ENCODE results near the gene AHCY.
A peak's percentile ranks its signal among the peaks of the same experiment; 100 is the strongest.
"Not testable (repeated sequence)": the region's sequence is repeated elsewhere in the genome, so short reads cannot be mapped to it uniquely, and the experiment has no call there.

Gene AHCY

DNA sequence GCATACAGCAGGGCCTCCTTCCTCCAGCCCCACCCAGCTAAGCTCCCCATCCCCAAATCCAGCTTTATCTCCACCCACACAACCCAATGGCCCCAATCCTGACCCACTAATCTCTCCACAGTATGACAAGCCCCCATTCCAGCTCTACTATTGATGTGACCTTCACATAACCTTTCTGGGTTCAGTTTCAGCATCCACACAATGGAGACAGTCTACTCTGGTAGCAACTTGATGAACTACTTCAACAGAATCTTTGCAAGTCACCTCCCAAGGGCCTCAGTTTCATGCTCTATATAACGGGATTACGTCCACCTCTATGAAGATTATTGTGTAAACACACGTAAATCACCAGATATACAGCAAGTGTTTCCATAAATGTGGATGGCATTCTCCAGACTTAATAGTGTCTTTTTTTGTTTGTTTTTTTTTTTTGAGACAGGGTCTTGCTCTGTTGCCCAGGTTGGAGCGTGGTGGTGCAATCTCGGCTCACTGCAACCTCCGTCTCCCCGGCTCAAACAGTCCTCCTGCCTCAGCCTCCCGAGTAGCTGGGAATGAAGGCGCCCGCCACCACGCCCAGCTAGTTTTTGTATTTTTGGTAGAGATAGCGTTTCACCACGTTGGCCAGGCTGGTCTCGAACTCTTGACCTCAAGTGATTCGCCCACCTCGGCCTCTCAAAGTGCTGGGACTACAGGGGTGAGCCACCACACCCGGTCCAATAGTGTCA lies 1.4 kb downstream of the AHCY start:
- in situ Hi-C loops (cut with MboI; ENCODE audit: low pct_unique_long_range_greater_than_20kb, low sequenced_read_pairs): loop anchor here (25.0 kb wide), 2 partner anchors 211 to 411 kb away; partner anchors contain the start of genes DYNLRB1 and TP53INP2
- no peak for DNase-seq

GRCh38 chr20:34300809-34301586 lies 2.2 kb downstream of the AHCY start:
- DNase-seq: peak; percentile 31

GRCh38 chr20:34300256-34300806 lies 2.8 kb downstream of the AHCY start:
- DNase-seq: no peak
- in situ Hi-C loops (cut with MboI; ENCODE audit: low pct_unique_long_range_greater_than_20kb, low sequenced_read_pairs): loop anchor here (25.0 kb wide), 2 partner anchors 212 to 412 kb away; partner anchors contain the start of genes DYNLRB1 and TP53INP2

More at GRCh38 chr20:34300809-34301586, 2.2 kb downstream of the AHCY start:
- in situ Hi-C loops (cut with MboI; ENCODE audit: low pct_unique_long_range_greater_than_20kb, low sequenced_read_pairs): loop anchor here (25.0 kb wide), 2 partner anchors 211 to 411 kb away; partner anchors contain the start of genes DYNLRB1 and TP53INP2

GRCh38 chr20:34299556-34300255 lies 3.4 kb downstream of the AHCY start:
- in situ Hi-C loops (cut with MboI; ENCODE audit: low pct_unique_long_range_greater_than_20kb, low sequenced_read_pairs): loop anchor here (25.0 kb wide), 2 partner anchors 213 to 413 kb away; partner anchors contain the start of genes DYNLRB1 and TP53INP2
- no peak for DNase-seq

GRCh38 chr20:34298294-34298784 lies 4.8 kb downstream of the AHCY start:
- in situ Hi-C loops (cut with MboI; ENCODE audit: low pct_unique_long_range_greater_than_20kb, low sequenced_read_pairs); DNase-seq: not testable (repeated sequence)

DNA sequence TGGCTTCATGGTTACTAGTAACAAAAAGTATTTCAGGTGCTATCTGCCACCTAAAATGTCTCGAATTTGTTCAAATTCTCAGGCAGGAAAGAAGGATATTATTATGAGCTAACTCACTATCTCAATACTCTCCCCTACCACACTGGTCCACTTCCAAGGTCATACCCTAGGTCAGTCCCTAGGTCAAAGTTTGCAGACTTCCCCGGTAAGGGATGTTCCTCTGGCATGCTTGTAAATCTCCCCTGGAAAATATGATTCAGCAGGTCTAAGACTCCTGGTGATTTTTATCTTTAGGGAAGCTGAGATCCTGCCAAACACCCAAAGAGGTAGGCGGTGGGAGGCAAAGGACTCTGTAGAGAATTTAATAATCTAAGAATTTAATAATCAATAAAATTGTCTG lies 6.7 kb downstream of the AHCY start:
- no peak for DNase-seq
- in situ Hi-C loops (cut with MboI; ENCODE audit: low pct_unique_long_range_greater_than_20kb, low sequenced_read_pairs): no loop called here

DNA sequence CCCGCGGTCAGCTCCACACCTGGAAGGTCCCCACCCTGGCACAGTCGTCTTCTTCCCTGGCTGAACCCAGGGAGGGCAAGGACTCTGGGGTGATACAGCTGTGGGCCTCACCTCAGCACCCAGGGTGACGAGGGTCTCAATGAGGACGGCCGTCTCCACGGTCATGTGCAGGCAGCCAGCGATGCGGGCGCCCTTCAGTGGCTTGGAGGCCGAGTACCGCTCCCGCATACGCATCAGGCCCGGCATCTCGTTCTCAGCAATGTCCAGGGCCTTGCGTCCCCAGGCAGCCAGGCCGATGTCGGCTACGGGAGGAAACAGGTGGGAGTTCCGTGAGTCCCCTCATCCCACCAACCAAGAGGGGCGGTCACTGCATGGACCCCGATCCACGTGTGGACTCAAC lies 7.9 kb downstream of the AHCY start:
- DNase-seq: no peak
- in situ Hi-C loops (cut with MboI; ENCODE audit: low pct_unique_long_range_greater_than_20kb, low sequenced_read_pairs): no loop called here

DNA sequence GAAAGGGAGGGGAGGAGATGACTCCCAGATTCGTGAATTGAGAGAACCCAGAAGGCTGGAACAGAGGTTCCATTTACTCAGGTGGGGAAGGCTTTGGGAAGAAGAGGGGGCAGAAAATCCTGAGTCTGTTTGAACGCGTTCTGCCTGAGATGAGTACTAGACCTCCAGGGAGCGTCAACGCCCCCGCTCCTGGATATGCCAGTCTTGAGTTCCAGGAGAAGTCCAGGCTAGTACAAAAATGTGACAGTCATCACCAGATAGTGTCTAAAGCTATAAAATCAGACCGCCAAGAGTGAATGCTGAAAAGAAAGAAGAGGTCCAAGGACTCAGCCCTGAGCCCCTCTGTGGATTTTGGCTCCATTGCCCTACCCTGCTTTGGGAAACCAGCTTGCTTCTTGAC lies 8.6 kb downstream of the AHCY start:
- in situ Hi-C loops (cut with MboI; ENCODE audit: low pct_unique_long_range_greater_than_20kb, low sequenced_read_pairs): no loop called here

GRCh38 chr20:34293589-34293988 lies 9.6 kb downstream of the AHCY start:
- DNase-seq: no peak
- in situ Hi-C loops (cut with MboI; ENCODE audit: low pct_unique_long_range_greater_than_20kb, low sequenced_read_pairs): no loop called here

More for the DNA sequence above, 8.6 kb downstream of the AHCY start:
- no peak for DNase-seq

- in situ Hi-C loops (cut with MboI; ENCODE audit: low pct_unique_long_range_greater_than_20kb, low sequenced_read_pairs): no loop called here
- no peak for DNase-seq
Observed at GRCh38 chr20:34293119-34293518, 10.0 kb downstream of the AHCY start.

GRCh38 chr20:34292496-34292895 lies 10.7 kb downstream of the AHCY start:
- in situ Hi-C loops (cut with MboI; ENCODE audit: low pct_unique_long_range_greater_than_20kb, low sequenced_read_pairs): no loop called here
- no peak for DNase-seq

- in situ Hi-C loops (cut with MboI; ENCODE audit: low pct_unique_long_range_greater_than_20kb, low sequenced_read_pairs): no loop called here
- DNase-seq: no peak
Observed at GRCh38 chr20:34290471-34290870, 12.7 kb downstream of the AHCY start.

DNA sequence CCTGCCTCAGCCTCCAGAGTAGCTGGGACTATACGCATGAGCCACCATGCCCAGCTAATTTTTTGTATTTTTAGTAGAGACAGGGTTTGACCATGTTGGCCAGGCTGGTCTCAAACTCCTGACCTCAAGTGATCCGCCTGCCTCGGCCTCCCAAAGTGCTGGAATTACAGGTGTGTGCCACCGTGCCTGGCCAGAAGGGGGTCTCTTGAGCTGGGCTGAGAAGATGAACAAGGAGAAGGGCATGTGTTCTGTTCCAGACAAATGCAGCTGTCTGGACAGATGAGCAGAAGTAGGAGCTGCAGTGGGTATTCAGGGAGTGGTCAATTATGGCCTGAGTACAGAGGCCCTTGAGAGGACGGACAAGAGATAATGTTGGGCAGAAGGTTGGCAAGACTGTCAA lies 15.7 kb downstream of the AHCY start:
- DNase-seq; in situ Hi-C loops (cut with MboI; ENCODE audit: low pct_unique_long_range_greater_than_20kb, low sequenced_read_pairs): not testable (repeated sequence)

DNA sequence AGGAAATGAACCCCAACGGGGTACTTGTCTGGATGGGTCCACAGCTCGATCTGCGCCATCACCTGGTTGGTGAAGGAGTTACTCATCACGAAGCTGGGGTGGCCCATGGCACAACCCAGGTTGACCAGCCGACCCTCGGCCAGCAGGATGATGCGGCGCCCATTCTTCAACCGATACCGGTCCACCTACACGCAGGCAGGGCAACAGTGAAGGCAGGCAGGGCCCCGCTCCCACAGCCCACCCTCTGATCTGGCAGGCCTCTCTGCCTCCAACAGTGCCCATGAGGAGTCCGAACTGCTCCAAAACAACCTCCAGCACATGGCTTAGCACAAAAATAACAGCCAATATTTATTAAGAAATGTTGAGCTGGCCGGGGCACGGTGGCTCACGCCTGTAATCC lies 17.7 kb downstream of the AHCY start:
- in situ Hi-C loops (cut with MboI; ENCODE audit: low pct_unique_long_range_greater_than_20kb, low sequenced_read_pairs): no loop called here
- no peak for DNase-seq

GRCh38 chr20:34283844-34284243 lies 19.3 kb downstream of the AHCY start:
- in situ Hi-C loops (cut with MboI; ENCODE audit: low pct_unique_long_range_greater_than_20kb, low sequenced_read_pairs): no loop called here
- no peak for DNase-seq

- in situ Hi-C loops (cut with MboI; ENCODE audit: low pct_unique_long_range_greater_than_20kb, low sequenced_read_pairs): no loop called here
- peak; percentile 37 for DNase-seq
Observed at GRCh38 chr20:34282041-34282440, 21.1 kb downstream of the AHCY start.

DNA sequence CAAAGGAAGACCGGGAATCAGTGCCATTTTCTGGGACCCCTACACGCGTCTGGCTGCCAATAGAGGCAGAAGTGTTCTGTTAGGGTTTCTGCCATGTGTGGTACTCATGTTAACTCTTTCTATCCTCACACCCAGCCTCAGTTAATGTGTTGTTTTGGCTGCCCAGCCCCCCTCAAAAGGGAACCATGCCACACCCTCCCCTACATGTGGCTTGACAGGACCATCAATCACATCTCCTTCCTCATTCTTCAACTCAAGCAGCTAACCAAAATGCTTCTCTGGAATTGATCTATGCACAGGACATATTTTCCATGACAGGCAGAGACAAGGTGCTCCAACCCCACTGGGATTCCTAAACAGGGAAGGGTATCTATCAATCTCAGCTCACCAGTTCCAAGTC lies 22.0 kb downstream of the AHCY start:
- no peak for DNase-seq
- in situ Hi-C loops (cut with MboI; ENCODE audit: low pct_unique_long_range_greater_than_20kb, low sequenced_read_pairs): no loop called here

GRCh38 chr20:34274694-34275093 lies 28.5 kb downstream of the AHCY start:
- no peak for DNase-seq
- in situ Hi-C loops (cut with MboI; ENCODE audit: low pct_unique_long_range_greater_than_20kb, low sequenced_read_pairs): no loop called here

DNA sequence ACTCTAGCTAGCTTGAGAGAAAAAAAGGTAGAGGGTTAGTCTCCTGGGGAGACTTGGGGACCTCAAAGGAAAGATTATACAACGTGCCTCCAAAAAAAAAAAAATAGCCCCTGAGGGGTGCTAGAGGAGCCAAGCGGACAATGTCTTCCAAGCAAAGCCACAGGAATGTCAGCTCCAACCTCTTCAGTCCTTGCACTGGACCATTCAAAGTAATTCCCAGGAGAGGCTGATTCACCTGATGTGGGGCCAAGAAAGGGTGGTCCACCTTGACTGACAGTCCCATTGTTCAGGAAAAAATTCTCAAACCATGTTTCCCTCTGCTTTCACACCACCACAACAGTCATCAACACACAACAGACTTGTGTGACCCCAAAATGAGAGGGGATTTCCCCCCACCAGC lies 31.2 kb downstream of the AHCY start:
- DNase-seq: no peak
- in situ Hi-C loops (cut with MboI; ENCODE audit: low pct_unique_long_range_greater_than_20kb, low sequenced_read_pairs): no loop called here
